Measurements from ENCODE around the gene PRDM8. TPM values are rescaled to one million over a fixed set of nuclear protein-coding genes. Genes with fewer than 3 reads are reported as not detected.

The PRDM8 gene
- total RNA-seq, 2 donors from 2014 or later: not detected

GRCh38 chr4:80199947-80200346, 2.6 kb downstream of the PRDM8 start:
- Mint-ChIP-seq H3K27me3 (ENCODE audit: insufficient read depth) (peaks cover 94% of the 10 kb centered on the region), H3K36me3 (ENCODE audit: low read depth) (no peaks in the 10 kb centered on the region), H3K27ac (no peak overlapping the region), H3K4me1 (peaks cover 21% of the 10 kb centered on the region), H3K9me3 (no peaks in the 10 kb centered on the region), H3K4me3 (no peak overlapping the region)
- DNase-seq: no peak
- no peak for TF ChIP-seq CTCF (conservative IDR thresholded peaks at IDR 0.05)
- 43 to 46% methylated on average over 2 to 6 of the region's 6 CpGs for WGBS, 2 experiments (ENCODE audit: insufficient coverage in 1 of 2, insufficient read length in 1 of 2)
- Histone ChIP-seq H3K27me3 (ENCODE audit: control insufficient read depth, insufficient read depth, low read length, poor library complexity, severe bottlenecking) (peaks cover 100% of the 10 kb centered on the region), H3K9ac (ENCODE audit: extremely low read depth, low read length, poor library complexity, severe bottlenecking) (no peak overlapping the region), H3K36me3 (ENCODE audit: control insufficient read depth, insufficient read depth, low read length) (no peaks in the 10 kb centered on the region), H3K9me3 (ENCODE audit: control insufficient read depth, low read length) (no peaks in the 10 kb centered on the region), H3K4me1 (ENCODE audit: control insufficient read depth, insufficient read depth, low read length) (peaks cover 5% of the 10 kb centered on the region), H3K27ac (ENCODE audit: low read depth, low read length) (no peak overlapping the region), H3K4me3 (ENCODE audit: low read length) (no peak overlapping the region)

DNA sequence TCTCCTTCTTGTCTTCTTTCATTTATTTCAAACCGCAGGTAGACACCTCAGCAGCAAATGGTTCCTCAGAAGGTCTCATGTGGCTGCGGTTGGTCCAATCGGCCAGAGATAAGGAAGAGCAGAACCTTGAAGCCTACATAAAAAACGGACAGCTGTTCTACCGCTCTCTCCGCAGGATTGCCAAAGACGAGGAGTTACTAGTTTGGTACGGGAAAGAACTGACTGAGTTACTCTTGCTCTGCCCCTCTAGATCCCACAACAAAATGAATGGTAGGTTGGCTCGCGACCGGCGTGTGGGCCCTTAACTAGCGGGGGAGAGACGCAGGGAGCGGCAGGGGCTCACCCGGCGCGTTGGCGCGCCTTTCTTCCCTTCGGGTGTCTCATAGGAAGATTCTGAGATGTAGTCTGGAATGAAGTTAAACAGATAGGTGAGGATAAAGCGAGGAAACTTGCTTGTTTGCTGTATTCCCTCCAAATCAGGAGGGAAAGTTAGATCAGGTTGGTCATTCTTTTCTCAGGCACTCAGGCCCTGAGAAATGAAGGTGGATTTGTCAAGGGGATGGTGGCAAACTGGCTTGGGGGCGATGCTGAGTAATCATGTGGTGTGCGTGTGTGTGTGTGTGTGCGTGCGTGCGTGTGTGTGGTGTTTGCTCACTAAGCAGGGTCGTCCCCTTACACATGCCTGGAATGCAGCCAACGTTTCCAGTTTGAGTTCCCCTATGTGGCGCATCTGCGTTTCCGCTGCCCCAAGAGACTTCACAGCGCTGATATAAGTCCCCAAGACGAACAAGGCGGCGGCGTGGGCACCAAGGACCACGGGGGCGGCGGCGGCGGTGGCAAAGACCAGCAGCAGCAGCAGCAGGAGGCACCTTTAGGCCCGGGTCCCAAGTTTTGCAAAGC, 4.2 kb downstream of the PRDM8 start:
- Mint-ChIP-seq H3K4me3 (peak overlapping the region; percentile 35), H3K27ac (no peak overlapping the region), H3K27me3 (ENCODE audit: insufficient read depth) (peaks cover 94% of the 10 kb centered on the region), H3K9me3 (no peaks in the 10 kb centered on the region), H3K4me1 (peaks cover 15% of the 10 kb centered on the region), H3K36me3 (ENCODE audit: low read depth) (no peaks in the 10 kb centered on the region)
- Histone ChIP-seq H3K27ac (ENCODE audit: low read depth, low read length) (no peak overlapping the region), H3K4me3 (ENCODE audit: low read length) (no peak overlapping the region), H3K9me3 (ENCODE audit: control insufficient read depth, low read length) (no peaks in the 10 kb centered on the region), H3K36me3 (ENCODE audit: control insufficient read depth, insufficient read depth, low read length) (no peaks in the 10 kb centered on the region), H3K9ac (ENCODE audit: extremely low read depth, low read length, poor library complexity, severe bottlenecking) (no peak overlapping the region), H3K27me3 (ENCODE audit: control insufficient read depth, insufficient read depth, low read length, poor library complexity, severe bottlenecking) (peaks cover 100% of the 10 kb centered on the region), H3K4me1 (ENCODE audit: control insufficient read depth, insufficient read depth, low read length) (peaks cover 5% of the 10 kb centered on the region)
- WGBS, 2 experiments (ENCODE audit: insufficient coverage in 1 of 2, insufficient read length in 1 of 2): 0 to 4% methylated on average over 4 to 43 of the region's 43 CpGs
- no peak for TF ChIP-seq CTCF (conservative IDR thresholded peaks at IDR 0.05)
- DNase-seq: peak; percentile 52

GRCh38 chr4:80202190-80202711, 4.9 kb downstream of the PRDM8 start:
- H3K4me3 ChIP-seq (ENCODE audit: low read length): peak overlapping the region; percentile 56
- H3K27ac ChIP-seq (ENCODE audit: low read depth, low read length): no peak overlapping the region
- peak; percentile 89 for TF ChIP-seq CTCF (conservative IDR thresholded peaks at IDR 0.05)
- H3K36me3 ChIP-seq (ENCODE audit: control insufficient read depth, insufficient read depth, low read length): no peaks in the 10 kb centered on the region
- DNase-seq: peak; percentile 94
- H3K9me3 Mint-ChIP-seq: no peaks in the 10 kb centered on the region
- peaks cover 10% of the 10 kb centered on the region for H3K4me1 Mint-ChIP-seq
- WGBS, 2 experiments (ENCODE audit: insufficient coverage in 1 of 2, insufficient read length in 1 of 2): 0% methylated on average over 14 to 58 of the region's 58 CpGs
- peaks cover 94% of the 10 kb centered on the region for H3K27me3 Mint-ChIP-seq (ENCODE audit: insufficient read depth)
- no peak overlapping the region for H3K27ac Mint-ChIP-seq
- peaks cover 5% of the 10 kb centered on the region for H3K4me1 ChIP-seq (ENCODE audit: control insufficient read depth, insufficient read depth, low read length)
- H3K27me3 ChIP-seq (ENCODE audit: control insufficient read depth, insufficient read depth, low read length, poor library complexity, severe bottlenecking): peaks cover 100% of the 10 kb centered on the region
- no peaks in the 10 kb centered on the region for H3K9me3 ChIP-seq (ENCODE audit: control insufficient read depth, low read length)
- peak overlapping the region; percentile 35 for H3K4me3 Mint-ChIP-seq
- H3K9ac ChIP-seq (ENCODE audit: extremely low read depth, low read length, poor library complexity, severe bottlenecking): no peak overlapping the region
- H3K36me3 Mint-ChIP-seq (ENCODE audit: low read depth): no peaks in the 10 kb centered on the region
